HG02938 (cell line): ENCODE results near the gene AGAP1.

Experiments
- ATAC-seq: cut with Tn5 transposase; IDR thresholded peaks from one replicate; pipeline ENCODE4 v1.9.1; 2021; ENCODE audit warnings: mild to moderate bottlenecking, moderate library complexity; ENCODE audit not compliant: unreplicated experiment

The AGAP1 gene

GRCh38 chr2:235566415-235566814, 72.6 kb downstream of the AGAP1 start:
- no peak for ATAC-seq

- ATAC-seq = no peak
Observed at GRCh38 chr2:235566931-235567495, 73.2 kb downstream of the AGAP1 start.

- ATAC-seq = no peak
Observed at GRCh38 chr2:235567842-235568241, 74.0 kb downstream of the AGAP1 start.

GRCh38 chr2:235568431-235568830, 74.6 kb downstream of the AGAP1 start:
- no peak for ATAC-seq

GRCh38 chr2:235569837-235570236, 76.0 kb downstream of the AGAP1 start:
- ATAC-seq = no peak

- ATAC-seq = no peak
Observed at GRCh38 chr2:235570256-235570655, 76.4 kb downstream of the AGAP1 start.

GRCh38 chr2:235570966-235571692, 77.3 kb downstream of the AGAP1 start:
- peak; percentile 61 for ATAC-seq

- ATAC-seq = no peak
Observed at GRCh38 chr2:235572592-235572991, 78.7 kb downstream of the AGAP1 start.

- no peak for ATAC-seq
Observed at GRCh38 chr2:235573331-235574221, 79.7 kb downstream of the AGAP1 start.

GRCh38 chr2:235575431-235575830, 81.6 kb downstream of the AGAP1 start:
- ATAC-seq = no peak

GRCh38 chr2:235575904-235576303, 82.1 kb downstream of the AGAP1 start:
- no peak for ATAC-seq

GRCh38 chr2:235576337-235576910, 82.6 kb downstream of the AGAP1 start:
- ATAC-seq = no peak

- no peak for ATAC-seq
Observed at GRCh38 chr2:235577404-235578330, 83.8 kb downstream of the AGAP1 start.

GRCh38 chr2:235579128-235579527, 85.3 kb downstream of the AGAP1 start:
- no peak for ATAC-seq

- no peak for ATAC-seq
Observed at GRCh38 chr2:235580426-235581157, 86.7 kb downstream of the AGAP1 start.

- ATAC-seq = no peak
Observed at GRCh38 chr2:235582081-235582686, 88.3 kb downstream of the AGAP1 start.

GRCh38 chr2:235582729-235583128, 88.9 kb downstream of the AGAP1 start:
- ATAC-seq = no peak

- no peak for ATAC-seq
Observed at GRCh38 chr2:235583144-235583543, 89.3 kb downstream of the AGAP1 start.

GRCh38 chr2:235583925-235584637, 90.2 kb downstream of the AGAP1 start:
- no peak for ATAC-seq
